ENCODE results near the gene CLDN12.
"Not testable (repeated sequence)": the region's sequence is repeated elsewhere in the genome, so short reads cannot be mapped to it uniquely, and the experiment has no call there.

Gene CLDN12

DNA sequence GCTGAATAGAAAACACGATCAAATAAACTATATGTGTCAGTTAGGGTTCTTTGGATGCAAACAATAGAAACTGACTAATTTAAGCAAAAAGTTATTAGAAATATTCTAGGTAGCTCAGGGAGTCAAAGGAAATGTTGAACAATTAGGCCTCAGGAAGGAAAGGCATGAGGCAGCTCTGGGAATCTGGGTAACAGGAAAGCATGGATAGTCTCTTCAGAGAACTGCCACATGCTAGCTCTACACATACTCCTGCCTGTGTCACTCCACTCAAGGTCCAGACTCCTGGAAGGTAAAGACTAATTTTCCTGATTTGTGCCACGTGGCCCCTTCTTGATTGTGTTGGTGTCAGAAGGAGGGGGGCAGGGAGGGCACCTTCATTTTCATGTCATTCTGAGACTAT, 42.4 kb downstream of the CLDN12 start:
- DNase-seq: no peak

DNA sequence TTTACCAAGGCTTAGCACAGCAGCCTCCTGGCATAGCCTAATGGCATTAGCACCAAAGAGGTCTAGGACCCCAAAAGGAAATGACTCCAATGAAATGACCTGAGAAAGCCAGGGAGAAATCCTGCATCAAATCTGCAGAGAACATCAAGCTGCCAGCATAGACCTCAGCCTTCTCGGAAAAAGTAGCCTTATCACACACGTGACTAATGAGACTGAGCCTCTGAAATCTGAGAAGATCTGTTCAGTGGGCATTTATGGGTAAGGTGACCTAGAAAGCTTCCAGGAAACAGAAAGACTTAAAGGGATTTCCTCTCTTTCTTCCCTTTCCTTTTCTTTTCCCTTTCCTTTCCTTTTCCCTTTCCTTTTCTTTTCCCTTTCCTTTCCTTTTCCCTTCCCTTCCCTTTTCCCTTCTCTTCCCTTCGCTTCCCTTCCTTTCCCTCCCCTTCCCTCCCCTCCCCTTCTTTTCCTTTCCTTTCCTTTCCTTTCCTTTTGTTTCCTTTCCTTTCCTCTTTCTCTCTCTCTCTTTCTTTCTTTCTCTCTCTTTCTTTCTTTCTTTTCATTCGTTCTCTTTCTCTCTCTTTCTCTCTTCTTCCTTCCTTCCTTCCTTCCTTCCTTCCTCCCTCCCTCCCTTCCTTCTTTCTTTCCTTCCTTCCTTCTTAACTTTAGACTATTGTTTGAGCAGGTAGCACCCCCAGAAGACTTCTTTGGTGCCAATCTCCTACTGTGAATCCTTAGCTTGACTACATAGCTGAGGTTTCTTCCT, 43.1 kb downstream of the CLDN12 start:
- DNase-seq: no peak

- DNase-seq: no peak
Observed at GRCh38 chr7:90453259-90453891, 50.1 kb downstream of the CLDN12 start.

DNA sequence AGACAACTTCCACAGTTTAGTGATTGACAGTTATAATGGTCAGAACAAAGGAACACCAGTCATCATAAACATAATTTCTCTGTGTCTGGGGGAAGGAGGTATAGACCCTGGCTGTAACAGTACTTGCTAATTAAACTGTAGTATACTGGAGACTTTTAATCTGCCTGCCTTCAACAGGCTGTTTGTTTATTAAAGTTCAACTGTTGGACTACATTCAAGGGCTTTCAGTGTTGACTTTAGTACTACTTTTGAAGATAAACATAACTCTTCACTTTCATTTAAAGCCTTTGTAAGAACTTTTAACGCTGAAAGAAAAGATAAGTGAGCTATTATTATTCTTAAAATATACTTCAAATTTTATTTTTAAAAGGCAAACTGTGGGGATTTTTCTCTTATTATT, 50.7 kb downstream of the CLDN12 start:
- DNase-seq: no peak

- no peak for DNase-seq
Observed at GRCh38 chr7:90455163-90456030, 52.1 kb downstream of the CLDN12 start.

- DNase-seq: no peak
Observed at GRCh38 chr7:90458104-90458503, 54.8 kb downstream of the CLDN12 start.

GRCh38 chr7:90459888-90460287, 56.6 kb downstream of the CLDN12 start:
- DNase-seq: no peak

DNA sequence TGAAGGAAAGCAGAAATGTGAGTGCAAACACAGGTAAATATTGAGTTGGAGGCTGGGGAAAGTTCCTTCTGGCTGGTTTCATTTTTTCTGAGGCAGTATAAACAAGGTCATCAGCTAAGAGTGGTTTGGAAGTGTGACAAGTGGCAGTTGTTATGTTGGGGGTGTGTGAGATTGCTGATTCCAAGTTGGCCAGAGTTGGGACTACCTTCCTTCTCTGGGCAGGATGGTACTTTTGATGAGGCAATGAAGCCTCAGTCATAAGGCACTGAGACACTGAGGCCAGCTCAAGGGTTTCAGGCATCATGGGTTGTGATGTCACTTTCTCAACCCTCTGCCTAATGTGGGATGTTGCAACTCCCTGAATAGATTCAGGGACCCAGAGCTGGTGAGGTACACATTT, 58.0 kb downstream of the CLDN12 start:
- no peak for DNase-seq

DNA sequence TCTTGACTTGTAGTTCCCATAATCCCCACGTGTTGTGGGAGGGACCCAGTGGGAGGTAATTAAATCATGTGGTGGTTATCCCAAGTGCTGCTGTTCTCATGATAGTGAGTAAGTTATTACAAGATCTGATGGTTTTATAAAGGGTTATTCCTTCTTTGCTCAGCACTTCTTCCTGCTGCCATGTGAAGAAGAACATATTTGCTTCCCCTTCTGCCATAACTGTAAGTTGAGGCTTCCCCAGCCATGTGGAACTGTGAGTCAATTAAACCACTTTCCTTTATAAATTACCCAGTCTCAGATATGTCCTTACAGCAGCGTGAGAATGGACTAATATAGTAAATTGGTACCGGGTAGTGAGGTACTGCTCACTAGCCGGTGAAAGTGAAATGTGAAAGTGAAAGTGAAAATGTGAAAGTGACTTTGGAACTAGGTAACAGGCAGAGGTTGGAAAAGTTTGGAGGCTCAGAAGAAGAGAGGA, 59.9 kb downstream of the CLDN12 start:
- DNase-seq: not testable (repeated sequence)

All from stimulated activated CD4-positive, alpha-beta T cell treated with anti-CD3 and anti-CD28 coated beads, Interleukin-1b, Interleukin-23, amount 100 ng/mL, for 48 hours (primary cell).